ENCODE measurements around the gene ZFYVE1.

DNA sequence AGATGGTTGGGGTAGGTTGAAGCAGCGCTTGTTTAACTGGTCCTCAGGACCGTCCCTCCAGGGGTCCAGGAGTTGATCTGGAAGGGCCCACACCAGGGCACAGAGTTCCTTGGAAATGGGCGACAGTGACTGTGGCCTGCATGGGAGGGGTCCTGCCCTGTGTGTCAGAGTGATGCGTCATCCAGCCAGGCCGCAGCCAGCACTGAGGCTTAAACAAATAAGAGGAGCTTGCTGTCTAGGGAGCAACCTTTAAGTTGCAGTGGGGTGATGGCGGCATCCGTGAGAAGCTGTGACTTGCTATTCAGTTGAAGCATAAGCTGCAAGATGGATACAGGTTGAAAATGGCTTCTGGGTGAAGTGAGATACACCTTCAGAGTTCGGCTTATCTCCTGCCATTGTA is 80.4 kb downstream of the ZFYVE1 start:
- TF ChIP-seq EZH2 (IDR thresholded peaks at IDR 0.05): no peak
- no peak for TF ChIP-seq POLR2AphosphoS5 (IDR thresholded peaks at IDR 0.05; ENCODE audit: borderline replicate concordance, low read depth, low read length)
